ENCODE results near the gene PCBP2.
"Not testable (repeated sequence)": the region's sequence is repeated elsewhere in the genome, so short reads cannot be mapped to it uniquely, and the experiment has no call there.

The PCBP2 gene

DNA sequence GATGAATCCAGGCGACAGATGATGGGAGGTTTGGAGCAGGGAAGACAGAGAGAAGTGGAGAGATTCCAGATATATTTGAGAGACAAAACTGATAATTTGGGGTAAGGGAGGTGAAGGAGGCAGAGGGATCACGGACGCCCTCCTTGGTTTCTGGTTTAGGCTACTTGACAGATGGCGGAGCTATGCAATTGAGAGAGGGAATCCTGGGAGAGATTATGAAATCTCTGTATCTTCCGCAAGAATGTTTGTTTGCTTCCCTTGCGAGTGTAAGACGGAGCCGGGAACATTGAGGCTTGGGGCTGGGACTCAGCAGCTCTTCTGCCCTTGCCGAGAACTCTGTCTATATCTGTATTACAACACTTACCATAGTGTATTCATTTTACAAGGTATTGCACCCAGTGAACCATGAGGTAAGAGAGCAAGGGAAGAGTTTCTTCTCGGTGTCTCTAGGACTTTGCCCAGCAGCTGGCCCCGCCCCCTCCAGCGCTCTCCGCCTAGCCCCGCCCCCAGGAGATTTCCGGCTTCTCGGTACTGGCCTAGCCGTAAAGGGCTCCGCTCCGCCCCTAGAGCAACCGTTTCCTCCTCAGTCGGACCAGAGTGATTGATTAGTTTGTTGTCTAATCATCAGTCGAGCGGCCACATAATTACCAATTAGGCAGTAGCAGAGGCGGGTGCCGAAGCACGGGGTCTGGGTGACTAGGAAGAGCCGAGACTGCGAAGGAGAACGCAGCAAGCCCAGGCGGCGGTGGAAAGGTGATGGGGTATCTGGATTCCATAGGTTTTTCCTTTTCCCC, 10.7 kb upstream of the PCBP2 start, which contains the start of gene PRR13:
Gene PRR13 (plus strand): TSS at position 695 of the 794 bp plus-strand sequence. CDS start 981 bp downstream, outside the sequence.
- DNase-seq: peak; percentile 100

DNA sequence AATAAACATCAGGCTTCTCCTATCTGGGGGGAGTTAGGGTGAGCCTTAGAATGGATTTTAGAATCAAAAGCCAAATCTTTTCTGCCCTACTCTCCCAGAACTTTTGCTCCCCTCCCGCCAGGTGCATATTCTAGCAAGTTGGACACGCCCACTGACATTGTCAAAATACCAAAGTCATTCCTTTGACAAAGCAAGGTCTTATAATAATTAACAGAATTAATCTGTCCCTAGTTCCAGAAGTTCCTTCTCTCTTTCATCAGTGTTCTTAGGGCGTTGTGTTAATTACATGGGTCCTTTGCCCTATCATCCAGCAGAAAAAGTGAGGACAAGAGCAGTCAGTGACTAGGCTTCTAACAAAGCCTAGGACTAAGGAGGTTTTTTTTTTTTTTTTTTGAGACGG, 7.9 kb upstream of the PCBP2 start:
- no peak for DNase-seq

DNA sequence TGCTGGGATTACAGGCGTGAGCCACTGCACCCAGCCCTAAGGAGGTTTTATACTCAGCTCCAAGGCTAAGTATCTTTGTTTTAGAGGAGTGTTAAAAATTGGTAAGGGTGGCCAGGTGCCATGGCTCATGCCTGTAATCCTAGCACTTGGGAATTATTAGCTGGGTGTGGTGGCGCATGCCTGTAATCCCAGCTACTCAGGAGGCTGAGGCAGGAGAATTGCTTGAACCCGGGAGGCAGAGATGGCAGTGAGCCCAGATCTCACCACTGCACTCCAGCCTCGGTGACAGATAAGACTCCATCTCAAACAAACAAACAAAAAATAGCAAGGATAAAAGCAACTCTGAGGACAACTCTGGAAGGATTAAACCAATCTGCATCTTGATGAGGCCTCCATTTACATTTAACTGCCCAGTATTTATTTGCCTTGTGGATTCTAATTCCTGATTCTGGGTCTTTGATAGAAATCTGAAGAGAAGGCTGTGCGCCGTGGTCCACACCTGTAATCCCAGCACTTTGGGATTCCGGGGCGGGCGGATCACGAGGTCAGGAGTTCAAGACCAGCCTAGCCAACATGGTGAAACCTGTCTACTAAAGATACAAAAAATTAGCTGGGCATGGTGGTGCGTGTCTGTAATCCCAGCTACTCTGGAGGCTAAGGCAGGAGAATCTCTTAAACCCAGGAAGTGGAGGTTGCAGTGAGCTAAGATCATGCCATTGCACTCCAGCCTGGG, 7.1 kb upstream of the PCBP2 start:
- not testable (repeated sequence) for DNase-seq

DNA sequence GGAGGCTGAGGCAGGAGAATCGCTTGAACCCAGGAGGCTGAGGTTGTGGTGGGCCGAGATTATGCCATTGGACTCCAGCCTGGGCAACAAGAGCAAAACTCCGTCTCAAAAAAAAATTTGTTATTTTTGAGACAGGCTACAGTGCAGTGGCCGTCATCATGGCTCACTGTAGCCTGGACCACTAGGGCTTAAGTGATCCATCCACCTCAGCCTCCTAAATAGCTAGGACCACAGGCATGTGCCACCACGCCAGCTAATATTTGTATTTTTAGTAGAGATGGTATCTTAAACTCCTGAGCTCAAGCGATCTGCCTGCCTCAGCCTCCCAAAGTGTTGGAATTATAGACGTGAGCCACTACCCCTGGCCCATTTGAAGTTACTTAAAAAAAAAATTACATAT, 966 bp upstream of the PCBP2 start:
- DNase-seq: no peak

DNA sequence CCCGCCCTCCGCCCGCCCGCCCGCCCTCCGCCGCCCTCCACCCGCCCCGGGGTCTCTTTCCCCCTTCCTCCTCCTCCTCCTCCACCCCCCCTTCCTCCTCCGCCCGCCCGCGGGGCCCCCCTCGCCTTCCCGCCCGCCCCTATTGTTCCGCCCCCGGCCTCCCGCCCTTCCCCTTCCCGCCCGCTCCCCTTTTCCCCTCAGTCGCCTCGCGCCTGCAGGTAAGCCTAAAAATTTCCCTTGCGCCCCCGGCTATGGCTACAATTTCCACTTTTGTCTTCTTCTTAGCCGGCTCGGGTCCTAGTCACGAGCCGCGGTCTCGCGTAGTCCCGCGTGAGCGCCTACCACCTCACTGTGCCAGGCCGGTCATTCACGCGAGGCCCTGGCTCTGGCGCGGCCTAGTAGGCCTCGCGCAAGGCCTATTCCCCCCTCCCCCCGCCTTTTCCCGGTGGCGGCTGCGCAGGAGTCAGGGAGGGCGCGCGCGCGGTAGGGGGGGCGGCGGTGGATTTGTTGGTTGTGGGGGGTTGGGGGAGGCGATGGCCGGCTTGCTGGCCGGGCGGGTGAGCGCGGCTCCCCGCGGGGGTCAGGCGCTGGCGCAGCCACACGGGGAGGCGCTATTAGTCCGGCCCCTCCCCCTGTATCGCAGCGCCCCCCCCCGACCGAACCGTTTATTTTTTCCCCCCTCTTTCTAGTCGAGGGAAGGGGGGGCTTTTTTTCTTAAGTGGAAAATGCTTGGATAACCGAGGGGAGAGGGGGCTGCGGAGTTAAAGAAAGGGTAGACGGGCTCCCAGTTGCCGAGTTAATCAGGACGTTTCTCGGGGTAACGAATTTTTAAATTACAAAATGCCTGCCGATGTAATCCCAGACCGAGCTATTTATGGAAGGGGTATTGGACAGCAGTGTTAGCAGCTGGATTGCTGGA, 516 bp downstream of the PCBP2 start:
- DNase-seq: peak; percentile 40 to 61

DNA sequence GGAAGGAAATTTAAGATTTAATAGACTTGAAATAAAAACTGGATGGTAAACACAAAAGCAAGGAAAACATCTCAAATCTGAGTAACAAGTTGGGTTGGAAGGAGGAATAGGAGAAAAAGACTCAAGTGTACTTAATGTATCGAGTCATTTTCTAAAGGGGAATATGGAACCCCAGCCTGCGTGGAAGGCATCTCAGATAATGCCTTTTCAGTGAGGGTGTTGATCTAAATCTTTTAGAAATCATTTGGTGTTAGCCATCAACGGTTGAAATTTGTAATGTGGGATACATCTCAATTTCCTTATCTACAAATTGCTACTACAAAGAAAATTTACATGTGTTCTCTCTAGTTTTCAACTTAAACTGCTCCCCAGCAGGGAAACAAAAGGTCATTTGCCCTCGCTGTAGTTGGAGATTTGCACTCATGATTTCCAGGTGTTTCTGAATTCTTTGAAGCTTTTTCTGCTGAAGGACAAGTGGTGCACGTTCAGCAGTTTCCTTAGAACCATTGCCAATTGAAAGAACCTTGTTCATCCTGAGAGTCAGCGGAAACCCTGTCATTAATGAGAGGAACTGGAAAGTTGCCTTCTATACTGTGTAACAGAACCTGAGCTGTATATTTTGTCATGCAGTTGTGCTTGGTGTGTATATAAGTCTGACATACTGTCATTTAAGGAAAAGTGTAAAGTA, 2.2 kb downstream of the PCBP2 start:
- no peak for DNase-seq

DNA sequence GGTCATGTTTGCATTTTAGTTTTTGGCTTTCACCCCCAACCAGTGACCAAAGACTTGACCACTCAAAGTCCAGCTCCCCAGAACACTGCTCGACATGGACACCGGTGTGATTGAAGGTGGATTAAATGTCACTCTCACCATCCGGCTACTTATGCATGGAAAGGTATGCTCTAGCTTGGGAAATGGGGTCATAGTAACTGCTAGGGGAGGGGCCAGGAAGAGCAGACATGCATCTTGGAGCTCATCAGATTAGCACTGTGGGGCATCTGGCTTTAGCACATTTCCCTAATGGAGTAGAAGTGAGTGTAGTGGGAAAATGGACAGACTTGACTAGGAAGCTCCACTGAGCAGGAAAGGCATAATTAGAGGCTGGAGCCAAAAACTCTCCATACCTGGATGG, 2.8 kb downstream of the PCBP2 start:
- DNase-seq: no peak

DNA sequence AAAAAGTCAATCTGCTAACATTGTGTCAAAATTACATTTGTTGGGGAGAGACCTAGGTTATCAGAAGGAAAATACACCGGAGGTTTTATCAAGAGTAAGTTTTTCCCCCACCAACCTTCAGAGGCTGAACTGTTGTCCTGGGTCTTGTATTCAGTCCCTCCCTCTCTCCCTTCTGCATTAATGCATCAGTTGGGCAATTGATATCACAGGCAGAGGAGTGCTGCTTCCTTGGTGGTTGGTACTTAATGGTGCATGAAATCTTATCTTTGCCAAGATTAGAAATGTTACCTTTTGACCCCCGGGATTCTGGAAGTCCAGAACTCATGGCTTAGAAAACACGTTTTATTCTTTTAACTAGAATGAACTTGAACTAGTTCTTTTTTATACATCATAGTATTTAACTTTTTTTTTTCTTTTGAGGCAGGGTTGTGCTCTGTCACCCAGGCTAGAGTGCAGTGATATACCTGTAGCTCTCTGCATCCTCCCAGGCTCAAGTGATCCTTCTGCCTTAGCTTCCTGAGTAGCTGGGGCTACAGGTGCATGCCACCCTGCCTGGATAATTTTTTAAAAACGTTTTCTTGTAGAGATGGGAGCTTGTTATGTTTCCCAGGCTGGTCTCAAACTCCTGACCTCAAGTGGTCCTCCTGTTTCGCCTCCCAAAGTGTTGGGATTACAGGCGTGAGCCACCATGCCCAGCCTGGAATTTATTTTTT, 4.9 kb downstream of the PCBP2 start:
- DNase-seq: no peak

DNA sequence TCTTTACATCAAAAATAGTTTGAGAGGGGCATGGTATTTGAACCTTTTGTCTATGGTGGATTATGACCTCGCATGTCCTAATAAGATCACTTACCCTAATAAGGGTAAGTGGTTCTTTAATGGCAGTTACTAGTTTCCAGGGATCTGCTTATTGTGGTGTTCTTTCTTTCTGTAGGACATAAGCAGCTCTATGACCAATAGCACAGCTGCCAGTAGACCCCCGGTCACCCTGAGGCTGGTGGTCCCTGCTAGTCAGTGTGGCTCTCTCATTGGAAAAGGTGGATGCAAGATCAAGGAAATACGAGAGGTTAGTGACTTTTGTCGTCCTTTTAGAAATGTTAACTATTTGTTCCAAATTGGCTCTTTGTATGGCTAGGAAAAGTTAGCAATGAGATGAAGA, 7.2 kb downstream of the PCBP2 start:
- no peak for DNase-seq

DNA sequence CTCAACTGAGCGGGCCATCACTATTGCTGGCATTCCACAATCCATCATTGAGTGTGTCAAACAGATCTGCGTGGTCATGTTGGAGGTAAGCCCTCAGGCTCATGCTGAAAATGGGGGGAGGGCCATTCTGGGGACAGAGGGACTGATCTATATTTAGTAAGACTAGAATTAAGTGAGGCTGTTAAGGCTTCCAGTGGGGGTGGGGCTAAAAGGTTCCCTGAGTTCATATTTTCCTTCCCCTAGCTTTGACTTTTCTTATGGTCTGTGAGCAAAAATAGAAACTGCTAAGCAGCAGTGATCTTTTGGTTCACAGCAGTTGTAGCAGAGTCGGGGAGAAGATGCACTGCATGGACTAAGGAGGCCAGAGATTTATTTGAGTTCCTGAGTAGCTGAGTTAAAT, 9.2 kb downstream of the PCBP2 start:
- DNase-seq: no peak

DNA sequence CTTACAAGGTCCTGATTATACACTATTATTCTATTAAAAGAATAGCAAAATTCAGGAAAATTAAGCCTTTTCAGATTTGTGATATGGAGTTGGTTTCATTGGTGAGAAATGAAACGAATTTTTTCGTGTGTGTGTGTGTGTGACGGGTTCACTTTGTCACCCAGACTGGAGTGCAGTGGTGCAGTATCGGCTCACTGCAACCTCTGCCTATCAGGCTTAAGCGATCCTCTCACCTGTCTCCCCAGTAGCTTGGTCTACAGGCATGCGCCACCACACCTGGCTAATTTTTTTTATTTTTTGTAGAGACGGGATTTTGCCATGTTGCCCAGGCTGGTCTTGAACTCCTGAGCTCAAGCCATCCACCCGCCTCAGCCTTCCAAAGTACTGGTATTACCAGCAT, 9.7 kb downstream of the PCBP2 start:
- DNase-seq: no peak

DNA sequence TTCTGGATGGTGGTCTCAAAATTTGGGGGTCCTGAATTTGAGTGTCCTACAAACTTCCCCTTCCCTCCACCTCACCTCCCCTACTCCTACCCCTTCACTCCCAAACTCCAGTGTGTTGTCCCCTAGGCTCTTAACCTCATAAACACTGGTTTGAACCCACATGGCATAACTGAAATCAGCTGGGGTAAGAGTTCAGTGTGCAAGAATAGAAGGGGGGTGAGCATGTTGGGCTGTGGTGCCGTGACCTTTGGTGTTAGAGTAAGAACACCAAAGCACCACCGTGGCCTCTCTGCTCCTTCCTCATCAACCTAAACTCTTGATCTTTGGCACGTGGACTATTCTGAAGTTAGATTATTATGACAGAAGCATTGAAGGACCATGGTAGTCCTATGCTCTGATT, 11.0 kb downstream of the PCBP2 start:
- DNase-seq: no peak

DNA sequence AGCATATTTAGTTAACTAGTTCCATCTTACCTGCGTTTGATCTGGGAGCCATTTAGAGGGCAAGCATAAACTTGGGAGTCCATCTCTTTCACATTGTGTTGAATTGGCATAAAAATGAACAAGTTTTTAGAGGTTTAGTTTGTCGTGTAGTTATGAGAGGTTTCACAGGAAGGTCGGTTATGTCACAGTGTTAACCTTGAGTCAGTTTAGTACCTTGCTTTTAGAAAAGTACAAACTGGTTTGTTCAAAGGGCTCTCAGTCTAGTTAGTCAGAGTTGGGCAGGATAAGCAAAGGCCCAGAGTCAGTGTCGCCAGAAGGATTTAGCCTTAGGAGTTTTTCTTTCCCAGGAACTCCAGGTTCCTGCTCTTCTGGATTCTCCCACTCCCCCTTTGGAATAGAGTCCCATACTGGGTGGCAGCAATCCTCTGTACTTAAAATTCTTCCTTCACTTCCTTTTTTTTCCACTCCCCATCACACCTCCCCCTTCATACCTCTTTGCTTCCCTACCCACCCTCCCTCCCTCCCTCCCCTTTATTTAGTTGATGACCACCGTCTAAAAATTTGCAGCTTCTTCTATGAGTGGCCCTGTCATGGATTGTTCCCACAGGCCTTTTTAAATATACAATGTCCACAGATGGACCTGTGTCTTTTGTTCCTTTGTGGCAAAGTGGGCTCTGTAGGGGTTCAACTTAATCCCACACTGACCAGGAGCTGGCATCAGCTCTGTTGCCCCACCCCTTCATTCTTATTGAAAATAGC, 12.1 kb downstream of the PCBP2 start:
- DNase-seq: no peak

DNA sequence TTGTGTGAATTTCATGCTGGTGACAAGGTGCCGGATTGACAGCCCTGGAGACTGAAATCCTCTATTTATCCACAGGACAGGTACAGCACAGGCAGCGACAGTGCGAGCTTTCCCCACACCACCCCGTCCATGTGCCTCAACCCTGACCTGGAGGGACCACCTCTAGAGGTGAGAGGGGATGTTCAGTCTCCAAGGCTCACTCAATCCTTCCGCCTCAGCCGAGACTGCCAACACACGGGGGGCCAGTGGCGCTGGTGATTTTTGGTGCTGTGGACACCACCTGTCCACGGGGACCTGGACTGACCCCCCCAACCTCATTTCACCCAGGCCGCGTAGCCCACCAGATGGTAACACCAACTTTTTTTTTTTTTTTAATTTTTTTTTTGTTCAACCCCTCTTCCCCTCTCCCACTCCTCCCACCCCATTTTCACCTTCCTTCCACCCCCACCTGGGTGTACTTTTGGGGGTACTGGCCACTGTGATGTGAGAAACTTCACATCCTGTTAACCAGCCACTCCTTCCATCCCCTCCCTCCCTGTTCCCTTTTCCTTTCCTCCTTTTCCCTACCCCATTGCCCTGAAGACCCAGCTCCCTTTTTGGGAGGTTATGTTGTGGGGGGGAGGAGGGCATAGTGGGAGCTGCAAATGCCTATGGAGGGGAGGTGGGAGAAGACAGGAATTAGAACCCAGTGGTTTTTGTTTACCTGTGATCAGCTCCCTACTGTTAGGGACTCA, 12.9 kb downstream of the PCBP2 start:
- DNase-seq: no peak

DNA sequence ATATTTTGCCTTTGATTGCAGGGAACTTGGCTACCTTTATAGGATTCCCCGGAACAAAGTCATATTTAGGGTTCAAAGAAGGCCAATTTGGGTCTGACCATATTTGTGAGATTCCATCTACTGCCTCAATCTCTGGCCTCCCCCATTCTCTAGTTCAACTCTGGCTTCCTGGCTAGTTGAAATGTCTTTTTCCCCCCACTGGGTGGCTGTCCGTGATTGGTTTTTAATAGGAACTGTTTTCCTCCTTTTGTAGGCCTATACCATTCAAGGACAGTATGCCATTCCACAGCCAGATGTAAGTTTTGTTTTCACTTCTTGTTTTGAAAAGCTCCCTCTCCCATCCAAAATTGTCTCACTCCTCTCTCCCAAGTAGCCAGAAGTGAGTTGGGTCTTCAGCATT, 13.8 kb downstream of the PCBP2 start:
- no peak for DNase-seq

DNA sequence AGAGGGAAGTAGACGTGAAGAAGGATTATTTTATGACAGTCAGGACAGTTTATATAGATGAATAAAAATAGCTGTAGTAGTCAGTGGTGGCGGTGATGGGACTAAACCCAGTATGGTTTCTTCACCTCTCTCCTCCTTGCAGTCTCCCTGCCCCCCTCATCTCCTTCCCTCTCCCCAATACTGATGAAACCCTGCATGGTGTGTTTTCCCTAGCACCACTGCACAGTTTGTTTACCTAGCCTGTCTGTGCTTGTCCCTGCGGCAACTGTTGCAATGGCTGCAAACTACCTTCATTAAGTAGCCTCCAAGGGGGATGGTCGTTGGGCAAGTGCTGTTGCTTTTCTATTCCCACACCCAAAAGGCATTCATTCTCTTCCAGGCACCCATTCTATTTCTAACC, 14.7 kb downstream of the PCBP2 start:
- no peak for DNase-seq

DNA sequence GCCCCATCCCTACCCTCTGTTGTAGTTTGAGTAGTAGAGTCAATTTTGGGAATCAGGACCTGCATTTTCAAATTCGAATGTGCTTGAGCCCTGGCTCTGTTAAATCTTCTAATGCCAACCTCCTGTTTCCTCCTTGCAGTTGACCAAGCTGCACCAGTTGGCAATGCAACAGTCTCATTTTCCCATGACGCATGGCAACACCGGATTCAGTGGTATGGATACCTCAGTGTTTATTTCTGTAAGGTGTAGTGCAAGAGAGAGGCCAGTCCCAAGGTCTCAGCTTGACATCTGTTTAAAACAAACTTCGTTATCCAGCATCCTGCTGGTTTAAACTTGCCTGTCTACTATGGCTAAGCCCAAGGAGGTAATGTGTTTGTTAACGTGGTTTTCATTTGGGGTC, 15.2 kb downstream of the PCBP2 start:
- DNase-seq: no peak

DNA sequence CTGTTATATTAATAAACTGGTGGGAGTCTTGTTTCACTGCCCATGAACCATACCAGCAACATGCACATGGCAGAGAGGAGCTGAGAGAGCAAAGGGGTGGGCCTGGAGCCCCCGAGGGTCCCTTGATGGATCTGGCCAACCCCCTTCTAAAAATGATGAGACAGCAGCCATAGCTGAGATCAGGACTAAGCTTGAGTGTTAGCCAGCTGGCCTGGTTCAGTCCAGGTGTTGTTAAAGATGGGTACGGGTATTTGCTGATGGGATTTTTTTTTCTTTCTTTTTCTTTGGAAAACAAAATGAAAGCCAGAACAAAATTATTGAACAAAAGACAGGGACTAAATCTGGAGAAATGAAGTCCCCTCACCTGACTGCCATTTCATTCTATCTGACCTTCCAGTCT, 16.0 kb downstream of the PCBP2 start:
- DNase-seq: no peak

DNA sequence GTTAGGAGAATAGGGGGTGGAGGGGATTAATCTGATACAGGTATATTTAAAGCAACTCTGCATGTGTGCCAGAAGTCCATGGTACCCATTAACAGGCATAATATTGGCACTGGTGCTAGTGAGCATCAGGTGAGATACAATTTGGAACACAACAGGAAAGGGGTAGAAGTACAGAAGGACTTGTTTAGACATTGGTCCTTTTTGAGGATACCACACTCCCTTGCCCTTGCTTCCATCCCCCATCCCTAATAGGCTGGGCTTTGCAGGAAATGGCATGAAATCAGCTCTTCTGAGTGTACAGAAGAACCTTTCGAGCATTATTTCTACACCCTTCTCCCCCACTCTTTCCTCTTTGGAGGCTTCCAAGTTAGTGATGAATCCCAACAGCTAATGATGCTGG, 16.4 kb downstream of the PCBP2 start:
- DNase-seq: no peak

DNA sequence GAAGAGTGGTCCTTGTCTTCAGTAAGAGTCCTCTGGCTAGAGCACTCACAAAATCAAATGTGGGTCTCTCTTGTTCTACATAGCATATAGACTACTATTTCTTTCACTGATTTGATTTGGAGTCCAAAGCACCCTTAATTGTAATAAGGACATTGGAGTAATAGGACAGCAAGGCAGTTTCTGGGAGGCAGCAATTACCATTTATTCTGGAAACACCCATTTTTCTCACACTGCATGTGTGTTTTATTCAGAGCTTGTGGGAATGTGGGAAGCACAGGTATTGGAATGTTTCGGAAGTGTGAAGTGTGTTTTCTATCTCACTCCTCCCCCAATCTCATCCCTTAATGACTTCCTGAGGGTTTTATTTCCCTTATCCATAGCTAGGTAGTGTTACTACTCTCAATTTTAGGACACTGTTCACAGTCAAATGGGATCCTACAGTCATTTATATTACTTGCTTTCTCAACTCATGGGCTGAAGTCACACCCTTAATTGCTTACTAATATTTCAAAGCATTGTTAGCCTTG, 20.2 kb downstream of the PCBP2 start:
- DNase-seq: no peak

Data from Kasumi-1 (cell line).